HTERT RPE-1 (cell line): Measurements from ENCODE around the gene IAH1.

ENCODE experiments used
- in situ Hi-C: fragments of 300-500 bp; cut with MboI; formaldehyde crosslinking; loops from 4 replicates; pipeline ENCODE4 v1.14.3; 2020; ENCODE audit warnings: low sequenced_read_pairs

Gene IAH1

DNA sequence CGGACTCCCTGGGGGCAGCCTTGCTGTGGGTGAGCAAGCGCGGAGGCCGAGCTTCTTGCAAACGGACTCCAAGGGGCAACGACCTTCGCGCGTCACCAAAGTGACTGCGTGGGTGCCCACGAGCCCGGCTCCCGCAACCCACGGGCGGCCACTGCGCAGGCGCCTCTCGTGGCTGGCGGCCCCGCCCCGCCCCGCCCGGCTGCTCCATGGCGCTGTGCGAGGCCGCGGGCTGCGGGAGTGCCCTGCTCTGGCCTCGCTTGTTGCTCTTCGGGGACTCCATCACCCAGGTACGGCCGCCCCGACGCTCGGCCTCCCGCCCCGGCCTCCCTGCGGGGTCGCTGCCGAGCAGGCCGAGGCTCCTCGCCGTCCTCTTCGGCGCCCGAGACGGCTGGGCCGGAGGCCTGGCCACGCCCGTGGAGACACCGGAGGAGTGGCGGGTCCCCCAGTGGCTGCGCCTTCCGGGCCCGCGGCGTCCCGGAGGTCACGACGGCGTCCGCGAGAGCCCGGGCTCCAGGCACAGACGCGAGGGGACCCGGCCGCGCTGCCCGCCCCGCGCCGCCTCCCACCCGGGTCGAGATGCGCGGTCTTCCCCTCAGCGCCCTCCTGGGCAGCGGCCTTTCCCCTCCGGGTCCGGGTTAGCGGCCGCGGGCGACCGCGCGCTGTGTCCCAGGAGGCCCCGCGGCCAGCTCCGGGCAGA lies at the start of gene IAH1:
Gene IAH1, plus strand, starts transcription at position 191 of the 697 bp plus-strand sequence. Its CDS starts 16 bp downstream, at position 207.
- in situ Hi-C loops = no loop called here

- in situ Hi-C loops = no loop called here
These were observed 45.3 kb upstream of the IAH1 start for GRCh38 chr2:9428965-9429577.

- in situ Hi-C loops = no loop called here
These were observed 43.7 kb upstream of the IAH1 start for GRCh38 chr2:9430316-9431293.

GRCh38 chr2:9434489-9434888 lies 39.9 kb upstream of the IAH1 start:
- in situ Hi-C loops = no loop called here

DNA sequence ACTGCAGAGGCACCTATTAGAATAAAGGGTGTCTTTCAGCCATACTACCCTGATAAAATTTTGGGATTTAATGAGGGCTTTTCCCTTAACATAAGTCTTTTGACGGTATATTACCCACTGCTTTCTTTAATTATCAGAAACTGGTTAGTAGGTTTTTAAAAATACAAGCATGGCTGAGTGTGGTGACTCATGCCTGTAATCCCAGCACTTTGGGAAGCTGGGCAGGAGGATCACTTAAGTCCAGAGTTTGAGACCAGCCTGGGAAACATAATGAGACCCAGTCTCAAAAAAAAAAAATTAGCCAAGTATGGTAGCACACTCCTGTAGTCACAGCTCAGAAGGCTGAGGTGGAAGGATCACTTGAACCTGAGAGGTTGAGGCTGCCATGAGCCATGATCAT lies 34.8 kb upstream of the IAH1 start:
- in situ Hi-C loops = no loop called here

- in situ Hi-C loops = no loop called here
These were observed 34.2 kb upstream of the IAH1 start for GRCh38 chr2:9440058-9440727.

DNA sequence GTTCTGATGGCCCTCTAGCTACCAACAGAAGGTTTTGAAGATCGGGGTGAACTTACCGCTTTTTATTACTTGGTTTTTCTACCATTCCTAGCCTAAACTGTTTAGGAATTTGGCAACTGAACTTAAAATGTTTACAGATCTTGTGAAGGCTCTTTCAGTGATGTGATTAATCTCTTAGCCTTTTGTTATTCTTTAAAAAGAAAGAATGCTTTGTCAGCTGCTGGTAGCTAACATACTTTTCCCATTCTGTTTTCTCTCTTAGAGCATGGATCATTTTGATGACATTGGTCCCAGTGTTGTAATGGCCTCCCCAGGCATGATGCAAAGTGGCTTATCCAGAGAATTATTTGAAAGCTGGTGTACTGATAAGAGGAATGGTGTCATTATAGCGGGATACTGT lies 32.8 kb upstream of the IAH1 start:
- in situ Hi-C loops = no loop called here

DNA sequence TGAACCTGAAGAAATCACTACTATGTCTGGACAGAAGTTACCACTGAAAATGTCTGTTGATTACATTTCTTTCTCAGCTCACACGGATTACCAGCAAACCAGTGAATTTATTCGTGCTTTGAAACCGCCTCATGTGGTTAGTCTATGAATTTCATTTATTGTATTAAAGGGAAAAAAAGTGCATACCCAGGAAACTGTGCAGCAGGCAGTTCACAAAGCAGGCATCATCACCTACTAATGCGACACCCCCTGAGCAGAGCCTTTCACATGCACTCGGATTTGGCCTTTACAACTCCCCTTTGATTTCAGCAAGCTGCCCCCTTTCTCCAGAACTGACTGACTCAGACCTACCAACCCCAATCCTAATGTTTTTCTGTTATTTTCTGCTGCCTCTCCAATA lies 30.8 kb upstream of the IAH1 start:
- in situ Hi-C loops = no loop called here

DNA sequence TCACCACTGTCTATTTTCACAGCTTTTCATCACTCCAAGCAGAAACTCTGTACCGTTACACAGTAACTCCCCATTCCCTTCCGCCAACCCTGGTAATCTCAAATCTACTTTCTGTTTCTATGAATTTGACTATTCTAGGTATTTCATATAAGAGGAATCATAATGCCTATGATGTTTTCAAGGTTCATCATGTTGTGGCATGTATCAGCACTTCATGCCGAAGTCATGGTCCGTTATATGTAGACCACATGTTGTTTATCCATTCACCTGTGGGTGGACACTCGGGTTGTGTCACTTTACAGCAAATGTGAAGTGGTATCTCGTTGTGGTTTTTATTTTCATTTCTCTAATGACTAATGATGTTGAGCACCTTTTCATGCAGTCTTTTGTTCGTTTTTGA lies 29.3 kb upstream of the IAH1 start:
- in situ Hi-C loops = no loop called here

DNA sequence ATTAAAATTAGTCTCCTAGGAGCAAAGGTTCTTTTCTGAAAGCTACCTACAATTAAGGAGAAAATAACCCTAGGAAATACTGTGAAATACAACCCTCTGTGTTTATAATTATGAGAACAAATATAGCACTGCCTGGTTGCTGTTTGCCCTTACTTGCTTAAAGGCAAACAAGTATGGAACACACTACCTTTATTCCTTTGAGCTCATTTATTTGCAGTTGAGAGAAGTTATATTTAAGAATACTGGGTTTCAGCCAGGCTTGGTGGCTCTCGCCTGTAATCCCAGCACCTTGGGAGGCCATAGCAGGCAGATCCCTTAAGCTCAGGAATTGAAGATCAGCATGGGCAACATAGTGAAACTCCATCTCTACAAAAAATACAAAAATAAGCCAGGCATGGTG lies 23.1 kb upstream of the IAH1 start:
- in situ Hi-C loops = no loop called here

DNA sequence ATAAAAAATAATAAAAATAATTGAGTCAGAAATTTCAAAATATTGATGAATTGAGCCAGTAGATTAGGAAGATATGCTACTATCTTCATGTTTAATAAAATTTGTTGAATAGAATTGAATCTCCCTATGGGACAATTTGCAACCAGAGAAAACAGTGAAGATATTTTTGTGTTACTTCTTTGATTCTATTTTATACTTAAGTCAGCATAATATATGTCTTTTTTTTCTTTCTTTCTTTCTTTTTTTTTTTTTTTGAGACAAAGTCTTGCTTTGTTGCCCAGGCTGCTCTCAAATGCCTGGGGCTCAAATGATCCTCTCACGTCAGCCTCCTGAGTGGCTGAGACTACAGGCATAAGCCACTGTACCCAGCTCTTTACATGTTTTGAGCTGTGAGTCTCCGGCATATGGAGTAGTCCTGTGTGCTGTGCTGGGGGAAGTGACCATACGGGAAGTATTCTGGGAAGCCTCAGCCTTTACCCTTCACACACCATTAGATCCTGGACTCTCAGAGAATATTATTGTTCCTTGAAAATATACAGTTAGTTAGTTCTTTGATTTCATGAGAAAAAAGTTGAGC lies 13.8 kb upstream of the IAH1 start:
- in situ Hi-C loops = no loop called here

GRCh38 chr2:9461079-9461478 lies 13.3 kb upstream of the IAH1 start:
- in situ Hi-C loops = no loop called here

GRCh38 chr2:9462313-9462712 lies 12.0 kb upstream of the IAH1 start:
- in situ Hi-C loops = no loop called here

DNA sequence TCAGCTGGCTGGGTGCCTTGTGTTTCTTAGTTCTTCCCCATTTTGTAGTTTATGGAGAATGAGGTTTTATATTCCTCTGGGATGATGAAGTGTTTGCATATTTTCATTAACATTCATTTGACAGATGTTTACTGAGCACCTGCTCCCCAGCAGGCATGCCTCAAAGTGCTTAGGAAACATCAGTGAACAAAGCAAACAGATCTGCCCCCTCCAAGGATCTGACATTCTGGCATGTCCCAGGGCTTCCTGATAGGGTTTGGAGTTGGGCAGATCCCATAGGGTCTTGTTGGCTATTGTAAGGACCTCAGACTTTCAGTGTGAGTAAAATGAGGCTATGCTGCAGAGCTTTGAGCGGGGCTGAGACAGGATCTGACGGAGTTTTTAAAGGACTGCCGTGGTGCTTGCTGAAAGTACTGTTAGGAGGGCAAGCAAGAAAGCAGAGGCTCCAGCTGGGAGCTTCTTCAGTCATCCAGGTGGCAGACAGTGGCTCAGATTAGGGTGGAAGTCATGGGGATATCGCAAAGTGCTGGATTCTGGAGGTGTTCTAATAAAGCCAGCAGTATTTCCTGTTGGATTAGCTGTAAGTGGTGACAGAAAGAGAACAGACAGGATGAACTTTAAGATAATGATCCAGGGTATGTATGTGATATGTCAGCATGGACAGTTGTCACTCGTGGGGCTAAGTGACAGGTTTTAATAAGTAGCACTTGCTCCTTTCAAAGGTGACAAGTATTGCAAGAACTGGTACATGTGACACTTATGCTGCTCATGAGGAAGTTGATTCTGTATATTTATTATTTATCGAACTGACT lies 11.3 kb upstream of the IAH1 start:
- in situ Hi-C loops = no loop called here

GRCh38 chr2:9463698-9464034 lies 10.7 kb upstream of the IAH1 start:
- in situ Hi-C loops = no loop called here

GRCh38 chr2:9465170-9465569 lies 9.2 kb upstream of the IAH1 start:
- in situ Hi-C loops = no loop called here

DNA sequence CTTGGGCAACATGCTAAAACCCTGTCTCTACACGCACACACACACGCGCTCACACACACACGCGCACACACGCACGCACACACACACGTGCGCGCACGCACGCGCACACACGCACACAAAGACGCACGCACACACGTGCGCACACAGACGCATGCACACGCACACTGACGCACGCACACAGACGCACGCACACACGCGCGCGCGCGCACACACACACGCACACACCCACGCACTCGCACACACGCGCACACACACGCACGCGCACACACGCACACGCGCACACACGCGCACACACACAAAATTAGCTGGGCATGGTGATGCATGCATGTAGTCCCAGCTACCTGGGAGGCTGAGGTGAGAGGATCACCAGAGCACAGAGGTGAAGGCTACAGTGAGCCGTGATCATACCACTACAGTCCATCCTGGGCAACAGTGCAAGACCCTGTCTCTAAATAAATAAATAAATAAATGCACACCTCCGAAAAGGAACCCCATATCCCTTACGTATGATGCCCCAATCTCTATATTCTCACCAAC lies 8.1 kb upstream of the IAH1 start:
- in situ Hi-C loops = no loop called here

DNA sequence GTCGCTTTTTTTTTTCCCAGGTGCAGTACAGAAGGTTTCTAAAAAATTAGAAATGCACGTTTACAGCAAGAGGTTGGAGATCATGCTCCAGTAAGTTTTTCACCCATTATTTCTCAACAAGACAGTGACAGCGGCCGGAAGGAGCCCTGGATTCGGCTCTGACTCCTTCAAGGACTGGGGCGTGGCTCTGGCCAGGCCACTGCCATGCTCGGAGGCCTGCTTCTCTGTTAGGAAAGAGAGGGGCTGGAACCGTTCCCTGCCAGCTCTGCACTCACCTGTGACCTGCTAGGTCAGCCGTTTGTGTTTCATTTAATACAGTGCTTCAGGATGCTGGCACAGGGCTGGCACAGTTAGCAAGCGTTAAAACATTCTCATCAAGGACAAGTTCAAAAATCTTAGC lies 6.7 kb upstream of the IAH1 start:
- in situ Hi-C loops = no loop called here

- in situ Hi-C loops = no loop called here
These were observed 3.1 kb upstream of the IAH1 start for GRCh38 chr2:9471206-9471605.

DNA sequence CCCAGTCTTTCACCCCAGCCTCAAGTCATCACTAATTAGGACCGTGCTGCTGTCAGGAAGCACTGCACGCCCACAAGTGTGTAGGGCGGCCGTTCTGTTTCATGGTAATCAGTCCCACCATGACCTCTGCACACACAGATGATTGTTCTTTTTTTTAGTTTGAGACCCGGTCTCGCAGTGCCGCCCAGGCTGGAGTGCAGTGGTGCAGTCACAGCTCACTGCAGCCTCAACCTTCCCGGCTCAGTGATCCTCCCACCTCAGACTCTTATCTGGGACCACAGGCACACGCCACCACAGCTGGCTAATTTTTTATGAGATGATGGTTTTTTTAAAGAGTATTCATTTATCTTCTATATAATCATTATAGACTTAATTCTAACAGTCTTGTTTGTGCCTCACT lies 1.8 kb upstream of the IAH1 start:
- in situ Hi-C loops = no loop called here
